Aorta (tissue), 5 donors: ENCODE results near the gene ROS1. TPM values are rescaled to one million over a fixed set of nuclear protein-coding genes. Genes with fewer than 3 reads are reported as not detected.

Experiments used
- ATAC-seq: fragments of 200-7000 bp; cut with Tn5 transposase; one replicate; pipeline ENCODE4 v1.9.1; 2022; ENCODE audit warnings: moderate library complexity; ENCODE audit not compliant: low FRiP score
- DNase-seq, 2 donors: peaks; one replicate each; pipeline ENCODE4 v3.0.0-alpha.2; 2020
- H3K27ac ChIP-seq, 2 donors: one replicate each; pipeline ENCODE4 v1.5.1; 2013; ENCODE audit warnings: low read length in 2 of 2, mild to moderate bottlenecking in 2 of 2, moderate library complexity in 2 of 2, control low read depth in 1 of 2, inconsistent platforms in 1 of 2, low read depth in 1 of 2
- H3K27me3 ChIP-seq, 2 donors: one replicate each; pipeline ENCODE4 v1.6.1; 2013; ENCODE audit warnings: control low read depth in 1 of 2, low read length in 1 of 2, mild to moderate bottlenecking in 1 of 2, moderate library complexity in 1 of 2; ENCODE audit not compliant: insufficient read depth in 2 of 2, control insufficient read depth in 1 of 2
- H3K36me3 ChIP-seq, 2 donors: one replicate each; pipeline ENCODE4 v1.6.1; 2013; ENCODE audit warnings: control low read depth in 1 of 2, low read length in 1 of 2, mild to moderate bottlenecking in 1 of 2; ENCODE audit not compliant: insufficient read depth in 2 of 2, control insufficient read depth in 1 of 2
- H3K4me1 ChIP-seq, 2 donors: one replicate each; pipeline ENCODE4 v1.6.1; 2013; ENCODE audit warnings: low read length in 2 of 2, control low read depth in 1 of 2, mild to moderate bottlenecking in 1 of 2, moderate library complexity in 1 of 2; ENCODE audit not compliant: insufficient read depth in 2 of 2, control insufficient read depth in 1 of 2
- H3K4me3 ChIP-seq, 2 donors: one replicate each; pipeline ENCODE4 v1.5.1; 2013; ENCODE audit warnings: low read length in 2 of 2, control low read depth in 1 of 2, mild to moderate bottlenecking in 1 of 2
- H3K9me3 ChIP-seq: one replicate; pipeline ENCODE4 v1.6.1; 2013; ENCODE audit warnings: mild to moderate bottlenecking, low read length; ENCODE audit not compliant: control insufficient read depth
- WGBS, 2 donors: extraction: QIAGEN DNeasy Blood & Tissue Kit; methylation state at CpG; one replicate each; pipeline ENCODE4 v1.1.7; 2013; 5-methylcytosine and 5-hydroxymethylcytosine counted together
- intact Hi-C, 2 donors: fragments of 100-400 bp; cut with DNase I; formaldehyde crosslinking; loops; one replicate each; pipeline versions ENCODE4 v1.14.2 to v1.15.0; 2022
- polyA plus RNA-seq, 2 donors: library from polyadenylated mRNA; stranded (reverse); fragments of 200-250 nt; gene quantifications; one replicate each; pipeline ENCODE4 v1.2.3, GENCODE V29; 2013
- total RNA-seq, 2 donors: library from RNA; stranded (reverse); fragmentation: NEBNext Ultra II Directional; extraction: Animal tissue kit (Norgen Biotek cat#: 25700); gene quantifications; one replicate each; pipeline ENCODE4 v1.2.1, GENCODE V29; 2021
- donor health status: healthy with polysubstance abuse.
- donor health status: Bipolar disorder and iron deficiency.
- donor health status: DM: no; HTN: no; CAD: no.
- donor health status: DM: no; HTN: no; CAD: no.
- donor health status: DM: yes; HTN: yes; CAD: no.

The ROS1 gene
- total and polyA plus RNA-seq, 4 donors = 0.06 TPM; not detected in 3

GRCh38 chr6:117463762-117464665 lies 38.3 kb upstream of the ROS1 start:
- Histone ChIP-seq H3K36me3 (no peaks in the 10 kb centered on the region), H3K27ac (no peak overlapping the region), H3K27me3 (no peaks in the 10 kb centered on the region), H3K9me3 (no peaks in the 10 kb centered on the region), H3K4me1 (no peaks in the 10 kb centered on the region), H3K4me3 (no peak overlapping the region)
- WGBS, 2 donors = 69 to 71% methylated on average over 4 of the region's 4 CpGs
- intact Hi-C loops = no loop called here
- ATAC-seq (no peak), DNase-seq (no peak)

- Histone ChIP-seq H3K27ac (no peak overlapping the region), H3K27me3 (no peaks in the 10 kb centered on the region), H3K4me3 (no peak overlapping the region), H3K9me3 (no peaks in the 10 kb centered on the region), H3K4me1 (no peaks in the 10 kb centered on the region), H3K36me3 (no peaks in the 10 kb centered on the region)
- no peak for DNase-seq
- intact Hi-C loops = no loop called here
- 87 to 91% methylated on average over 2 of the region's 2 CpGs for WGBS, 2 donors
- ATAC-seq = no peak
These were observed 33.6 kb upstream of the ROS1 start for GRCh38 chr6:117459204-117459944.

- WGBS, 2 donors = 91 to 94% methylated on average over 5 of the region's 5 CpGs
- ATAC-seq = no peak
- Histone ChIP-seq H3K27me3 (no peaks in the 10 kb centered on the region), H3K9me3 (no peaks in the 10 kb centered on the region), H3K4me3 (no peak overlapping the region), H3K27ac (no peak overlapping the region), H3K36me3 (no peaks in the 10 kb centered on the region), H3K4me1 (no peaks in the 10 kb centered on the region)
- intact Hi-C loops = no loop called here
- DNase-seq = no peak
These were observed 31.3 kb upstream of the ROS1 start for GRCh38 chr6:117456998-117457397.

GRCh38 chr6:117456250-117456649 lies 30.5 kb upstream of the ROS1 start:
- Histone ChIP-seq H3K36me3 (no peaks in the 10 kb centered on the region), H3K27me3 (no peaks in the 10 kb centered on the region), H3K4me1 (no peaks in the 10 kb centered on the region), H3K27ac (no peak overlapping the region), H3K9me3 (no peaks in the 10 kb centered on the region), H3K4me3 (no peak overlapping the region)
- 84 to 88% methylated on average over 1 of the region's 1 CpG for WGBS, 2 donors
- DNase-seq (no peak), ATAC-seq (no peak)
- intact Hi-C loops = no loop called here

- H3K36me3 ChIP-seq = no peaks in the 10 kb centered on the region
- ATAC-seq (no peak), DNase-seq (no peak)
- intact Hi-C loops = no loop called here
- peaks cover 0 to 4% of the 10 kb centered on the region in 2 donors for H3K4me1 ChIP-seq
- H3K4me3 ChIP-seq = no peak overlapping the region
- WGBS, 2 donors = 71 to 78% methylated on average over 5 of the region's 5 CpGs
- H3K9me3 ChIP-seq = no peaks in the 10 kb centered on the region
- H3K27ac ChIP-seq = no peak overlapping the region
- H3K27me3 ChIP-seq = peaks cover 0 to 1% of the 10 kb centered on the region in 2 donors
These were observed 25.9 kb upstream of the ROS1 start for GRCh38 chr6:117451671-117452070.

- H3K4me3 ChIP-seq = no peak overlapping the region
- peak overlapping the region in 1 of 2 donors; percentile 21 for H3K27ac ChIP-seq
- intact Hi-C loops = loop anchor here (1.0 to 5.0 kb wide), 5 partner anchors 103 to 158 kb away; partner anchors contain the start of gene GOPC (in 1 of the 2)
- 23 to 24% methylated on average over 10 of the region's 10 CpGs for WGBS, 2 donors
- H3K9me3 ChIP-seq = no peaks in the 10 kb centered on the region
- no peaks in the 10 kb centered on the region for H3K36me3 ChIP-seq
- peak; percentile 39 to 48 for DNase-seq
- H3K4me1 ChIP-seq = peaks cover 0 to 4% of the 10 kb centered on the region in 2 donors
- peaks cover 0 to 1% of the 10 kb centered on the region in 2 donors for H3K27me3 ChIP-seq
- peak; percentile 71 for ATAC-seq
These were observed 24.1 kb upstream of the ROS1 start for GRCh38 chr6:117449549-117450439.

GRCh38 chr6:117448732-117449485 lies 23.2 kb upstream of the ROS1 start:
- peak; percentile 47 for ATAC-seq
- H3K27ac ChIP-seq = no peak overlapping the region
- WGBS, 2 donors = 3 to 5% methylated on average over 6 of the region's 6 CpGs

More at GRCh38 chr6:117448732-117449485, 23.2 kb upstream of the ROS1 start:
- Histone ChIP-seq H3K27me3 (peaks cover 0 to 1% of the 10 kb centered on the region in 2 donors), H3K4me1 (peaks cover 0 to 4% of the 10 kb centered on the region in 2 donors), H3K9me3 (no peaks in the 10 kb centered on the region), H3K36me3 (no peaks in the 10 kb centered on the region), H3K4me3 (no peak overlapping the region)
- DNase-seq = no peak
- intact Hi-C loops = loop anchor here (2.0 to 5.0 kb wide), 4 partner anchors 104 to 158 kb away; partner anchors contain the start of gene GOPC (in 1 of the 2)
